Measurements from ENCODE around the gene CARNS1.

CARNS1 gene

DNA sequence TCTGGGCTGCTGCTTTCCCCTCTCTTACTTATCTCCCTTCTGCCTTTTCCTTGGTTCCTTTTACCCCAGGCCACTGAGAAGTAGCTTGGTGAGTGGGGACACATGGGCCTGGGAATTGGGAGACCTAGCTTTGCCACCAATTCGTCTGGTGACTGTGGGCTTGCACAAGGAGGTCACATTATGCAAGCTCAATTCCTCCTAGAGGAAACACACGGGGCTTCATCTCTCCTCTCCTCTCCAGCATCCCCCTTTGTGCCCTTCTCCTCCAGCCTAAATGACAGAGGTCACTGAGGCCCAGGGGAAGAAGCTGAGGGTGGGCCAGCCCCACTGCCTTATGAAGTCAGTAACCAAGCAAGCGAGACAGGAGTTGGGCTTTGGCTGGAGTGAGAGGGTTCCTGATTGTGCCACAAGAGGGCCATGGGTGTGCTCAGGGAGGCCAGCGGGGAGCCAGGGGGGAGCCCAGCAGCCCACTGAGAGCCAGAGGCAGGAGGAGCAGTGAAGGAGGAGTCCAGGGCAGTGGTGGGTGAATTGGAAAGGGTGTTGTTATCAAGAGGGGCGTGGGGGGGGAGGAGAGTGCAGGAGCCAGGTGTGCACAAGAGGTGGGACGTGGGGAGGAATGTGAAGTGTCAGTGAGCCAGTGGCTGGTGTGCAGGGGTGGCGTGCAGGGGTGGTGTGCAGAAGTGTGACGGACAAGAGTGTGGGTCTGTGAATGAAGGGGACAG lies 44.1 kb upstream of the CARNS1 start:
- Histone ChIP-seq H3K36me3 (no peaks in the 10 kb centered on the region), H3K4me3 (ENCODE audit: low read depth, low read length) (no peak overlapping the region), H3K27me3 (peaks cover 26% of the 10 kb centered on the region), H3K4me1 (peaks cover 11% of the 10 kb centered on the region), H3K9me3 (no peaks in the 10 kb centered on the region)
- DNase-seq = no peak
- TF ChIP-seq, protein P1, sequence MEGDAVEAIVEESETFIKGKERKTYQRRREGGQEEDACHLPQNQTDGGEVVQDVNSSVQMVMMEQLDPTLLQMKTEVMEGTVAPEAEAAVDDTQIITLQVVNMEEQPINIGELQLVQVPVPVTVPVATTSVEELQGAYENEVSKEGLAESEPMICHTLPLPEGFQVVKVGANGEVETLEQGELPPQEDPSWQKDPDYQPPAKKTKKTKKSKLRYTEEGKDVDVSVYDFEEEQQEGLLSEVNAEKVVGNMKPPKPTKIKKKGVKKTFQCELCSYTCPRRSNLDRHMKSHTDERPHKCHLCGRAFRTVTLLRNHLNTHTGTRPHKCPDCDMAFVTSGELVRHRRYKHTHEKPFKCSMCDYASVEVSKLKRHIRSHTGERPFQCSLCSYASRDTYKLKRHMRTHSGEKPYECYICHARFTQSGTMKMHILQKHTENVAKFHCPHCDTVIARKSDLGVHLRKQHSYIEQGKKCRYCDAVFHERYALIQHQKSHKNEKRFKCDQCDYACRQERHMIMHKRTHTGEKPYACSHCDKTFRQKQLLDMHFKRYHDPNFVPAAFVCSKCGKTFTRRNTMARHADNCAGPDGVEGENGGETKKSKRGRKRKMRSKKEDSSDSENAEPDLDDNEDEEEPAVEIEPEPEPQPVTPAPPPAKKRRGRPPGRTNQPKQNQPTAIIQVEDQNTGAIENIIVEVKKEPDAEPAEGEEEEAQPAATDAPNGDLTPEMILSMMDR (IDR thresholded peaks at IDR 0.05; ENCODE audit: low read depth, low read length) = peak; percentile 48

DNA sequence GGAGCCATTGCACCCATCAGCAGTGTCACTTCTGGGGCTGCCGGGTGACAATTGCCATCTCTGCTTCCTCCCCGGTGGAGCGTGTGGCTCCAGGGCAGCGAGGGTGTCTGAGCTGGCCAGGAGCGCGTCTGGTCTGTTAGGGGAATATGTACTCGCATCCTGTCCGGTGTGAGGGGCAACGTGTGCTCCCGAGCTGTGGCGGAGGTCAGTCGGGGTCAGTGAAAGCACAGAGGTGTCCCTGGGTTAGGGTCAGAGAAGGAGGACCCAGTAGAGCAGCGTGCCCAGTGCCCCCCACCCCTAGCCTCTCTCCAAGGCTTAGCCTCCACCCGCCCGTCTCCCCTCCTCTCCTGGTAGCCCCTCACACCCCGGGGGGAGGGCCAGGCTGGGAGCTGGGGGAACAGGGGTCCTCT lies 43.6 kb upstream of the CARNS1 start:
- H3K4me1 ChIP-seq = peaks cover 8% of the 10 kb centered on the region; the same call in 1 of the 2 replicates
- TF ChIP-seq, protein P1 (IDR thresholded peaks at IDR 0.05; ENCODE audit: low read depth, low read length) = no peak
- peaks cover 28% of the 10 kb centered on the region for H3K27me3 ChIP-seq
- no peak overlapping the region for H3K4me3 ChIP-seq (ENCODE audit: low read depth, low read length)
- no peaks in the 10 kb centered on the region for H3K9me3 ChIP-seq
- no peaks in the 10 kb centered on the region for H3K36me3 ChIP-seq
- DNase-seq = no peak

DNA sequence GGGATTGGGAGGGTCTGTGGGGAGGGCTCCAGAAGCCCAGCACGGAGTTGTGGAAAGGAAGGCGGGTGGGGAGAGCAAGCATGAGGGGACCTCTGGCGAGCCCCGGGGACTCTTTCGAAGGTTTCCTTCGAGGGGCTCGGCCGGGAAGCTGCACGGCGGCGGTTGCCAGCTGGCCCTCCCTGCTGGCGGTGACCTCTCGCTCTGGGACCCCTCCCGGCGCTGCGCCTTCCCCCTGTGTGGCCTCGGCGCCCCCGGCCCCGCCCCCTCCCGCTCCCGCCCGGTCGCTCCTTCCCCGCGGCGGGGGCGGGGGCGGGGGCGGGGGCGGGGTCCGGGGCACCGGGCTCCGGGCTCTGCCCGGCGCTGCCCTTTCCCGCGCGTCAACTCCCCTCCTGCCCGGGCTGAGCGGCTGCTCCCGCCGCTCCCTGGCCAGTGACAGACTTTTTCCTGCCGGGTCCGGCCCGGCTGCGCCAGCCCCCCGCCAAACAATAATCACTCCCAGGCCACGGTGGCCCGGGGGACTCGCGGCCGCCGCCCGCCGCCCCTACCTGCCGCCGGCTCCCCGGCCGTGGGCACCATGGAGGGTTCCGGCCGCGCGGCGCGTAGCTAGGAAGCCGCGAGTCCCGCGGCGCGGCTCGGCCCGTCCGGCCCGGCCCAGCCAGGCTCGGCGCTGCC lies 43.0 kb upstream of the CARNS1 start:
- H3K36me3 ChIP-seq = no peaks in the 10 kb centered on the region
- no peak for DNase-seq
- peaks cover 28% of the 10 kb centered on the region for H3K27me3 ChIP-seq
- H3K9me3 ChIP-seq = no peaks in the 10 kb centered on the region
- peak overlapping the region; percentile 39 for H3K4me3 ChIP-seq (ENCODE audit: low read depth, low read length)
- H3K4me1 ChIP-seq = peaks cover 8% of the 10 kb centered on the region; the same call in 1 of the 2 replicates
- TF ChIP-seq, protein P1 (IDR thresholded peaks at IDR 0.05; ENCODE audit: low read depth, low read length) = no peak

DNA sequence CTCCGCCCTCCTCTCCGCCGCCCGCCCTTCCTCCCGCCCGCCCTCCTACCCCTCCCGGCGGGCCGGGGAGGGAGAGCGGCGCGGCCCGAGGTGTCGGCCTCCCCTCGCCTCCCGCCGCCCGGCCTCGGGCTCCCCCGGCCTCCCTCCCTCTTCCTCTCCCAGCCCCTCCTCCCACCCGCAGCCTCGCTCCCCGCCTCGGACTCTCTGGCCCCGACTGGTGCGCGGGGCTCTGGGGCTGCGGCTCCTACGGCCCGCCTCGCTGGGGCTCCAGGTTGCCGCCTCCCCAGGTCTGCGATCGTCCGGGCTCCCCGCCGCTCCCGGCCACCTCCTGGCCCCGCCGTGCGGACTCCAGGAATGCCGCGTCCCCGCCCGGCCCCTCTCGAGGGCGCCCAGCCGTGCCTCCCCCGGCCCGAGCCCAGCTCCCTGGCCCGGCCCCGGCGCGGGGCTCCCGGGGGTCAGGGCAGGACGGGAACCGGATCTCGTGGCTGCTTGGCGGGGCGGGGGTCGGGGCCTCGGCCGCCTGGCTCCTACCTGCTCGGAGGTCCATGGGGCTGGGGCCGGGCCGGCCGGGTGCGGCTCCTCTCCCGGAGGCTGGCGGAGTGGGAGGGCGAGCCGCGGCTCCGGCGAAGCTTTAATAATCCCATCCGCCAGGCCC lies 42.4 kb upstream of the CARNS1 start, which contains the start of gene CLCF1:
Gene CLCF1, minus strand, starts transcription at position 606 of the 655 bp plus-strand sequence. Its CDS starts 59 bp downstream, at position 547.
- TF ChIP-seq, protein P1 (IDR thresholded peaks at IDR 0.05; ENCODE audit: low read depth, low read length) = no peak
- Histone ChIP-seq H3K9me3 (no peaks in the 10 kb centered on the region), H3K27me3 (peaks cover 28% of the 10 kb centered on the region), H3K36me3 (no peaks in the 10 kb centered on the region), H3K4me1 (peaks cover 8% of the 10 kb centered on the region; the same call in 1 of the 2 replicates), H3K4me3 (ENCODE audit: low read depth, low read length) (peak within 1 kb of the TSS; percentile 39)
- peak; percentile 65 for DNase-seq

DNA sequence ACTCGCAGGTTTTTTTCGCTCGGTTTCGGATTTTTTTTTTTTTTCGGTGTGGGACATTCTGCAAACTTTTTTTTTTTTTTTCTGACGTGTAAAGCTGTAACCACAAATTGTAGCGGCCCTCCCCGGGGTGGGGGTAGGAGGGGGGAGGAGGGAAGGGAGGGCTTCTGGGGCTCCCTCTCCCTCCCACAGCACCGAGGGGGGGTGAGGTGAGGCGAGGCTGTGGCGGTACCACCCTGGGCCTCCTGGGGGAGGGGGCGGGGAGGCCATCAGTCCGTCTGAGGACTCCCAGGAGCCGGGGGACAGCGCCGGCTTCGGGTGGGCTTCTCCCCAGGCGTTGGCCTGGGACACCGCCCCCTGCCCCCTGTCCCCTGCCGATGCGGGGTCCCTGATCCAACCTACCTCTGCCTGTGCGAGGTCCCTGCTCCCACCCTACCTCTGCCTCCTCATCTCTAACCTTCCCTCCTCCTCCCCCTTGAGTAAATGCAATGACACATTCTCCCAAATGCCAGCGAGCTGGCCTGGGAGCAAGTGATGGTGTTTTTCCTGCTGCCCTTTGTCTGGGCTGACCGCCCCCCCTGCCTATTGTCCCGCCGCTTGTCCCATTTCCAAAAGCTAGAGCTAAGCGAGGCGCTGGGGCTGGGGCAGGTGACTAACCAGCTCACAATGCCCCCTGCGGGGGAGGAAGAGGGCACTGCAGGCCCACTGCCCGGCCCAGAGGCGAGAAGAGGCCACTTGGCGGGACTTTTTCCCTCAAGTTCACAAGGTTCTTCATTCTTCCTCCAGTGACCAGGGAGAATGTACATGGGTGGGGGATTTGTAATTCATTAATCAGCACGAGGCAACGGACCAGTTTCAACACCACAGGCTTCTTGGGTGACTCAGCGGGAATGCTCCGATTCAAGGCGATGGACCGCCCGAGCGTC lies 41.6 kb upstream of the CARNS1 start:
- Histone ChIP-seq H3K36me3 (no peaks in the 10 kb centered on the region), H3K4me3 (ENCODE audit: low read depth, low read length) (peak overlapping the region; percentile 39), H3K4me1 (peaks cover 8% of the 10 kb centered on the region; the same call in 1 of the 2 replicates), H3K9me3 (no peaks in the 10 kb centered on the region), H3K27me3 (peaks cover 28% of the 10 kb centered on the region)
- peak; percentile 67 for DNase-seq
- TF ChIP-seq, protein P1 (IDR thresholded peaks at IDR 0.05; ENCODE audit: low read depth, low read length) = peak; percentile 65

Measured in BE2C (cell line).